NCI-H1105 (cell line): Measurements from ENCODE around the gene SLC35E2B.
"Not testable (repeated sequence)": the region's sequence is repeated elsewhere in the genome, so short reads cannot be mapped to it uniquely, and the experiment has no call there.

Experiments used
- DNase-seq: peaks from one replicate; lab custom pipeline; 2025; lab: John Stamatoyannopoulos, UW

SLC35E2B gene

GRCh38 chr1:1639368-1639767 lies 53.2 kb downstream of the SLC35E2B start:
- not testable (repeated sequence) for DNase-seq

GRCh38 chr1:1638528-1638927 lies 54.1 kb downstream of the SLC35E2B start:
- not testable (repeated sequence) for DNase-seq

GRCh38 chr1:1637479-1637875 lies 55.1 kb downstream of the SLC35E2B start:
- DNase-seq = not testable (repeated sequence)

- DNase-seq = not testable (repeated sequence)
Measured at GRCh38 chr1:1636621-1637478, 55.7 kb downstream of the SLC35E2B start.

- DNase-seq = not testable (repeated sequence)
Measured at GRCh38 chr1:1634613-1635012, 58.0 kb downstream of the SLC35E2B start.

GRCh38 chr1:1633409-1633808 lies 59.2 kb downstream of the SLC35E2B start:
- DNase-seq = not testable (repeated sequence)

GRCh38 chr1:1631782-1632420 lies 60.7 kb downstream of the SLC35E2B start, which contains the start of gene MMP23B:
Gene MMP23B, plus strand, starts transcription at chr1:1632173. Its CDS starts 46 bp downstream, at chr1:1632219.
- no peak for DNase-seq

GRCh38 chr1:1630965-1631781 lies 61.4 kb downstream of the SLC35E2B start:
- DNase-seq = no peak

- peak; percentile 60 for DNase-seq
Measured at GRCh38 chr1:1630191-1630964, 62.2 kb downstream of the SLC35E2B start.

GRCh38 chr1:1629430-1630190 lies 63.0 kb downstream of the SLC35E2B start:
- DNase-seq = no peak

- no peak for DNase-seq
Measured at GRCh38 chr1:1628754-1629429, 63.7 kb downstream of the SLC35E2B start.

- DNase-seq = no peak
Measured at GRCh38 chr1:1627829-1628753, 64.5 kb downstream of the SLC35E2B start.

- DNase-seq = no peak
Measured at GRCh38 chr1:1627261-1627828, 65.2 kb downstream of the SLC35E2B start.

- DNase-seq = no peak
Measured at GRCh38 chr1:1626207-1627141, 66.1 kb downstream of the SLC35E2B start.

GRCh38 chr1:1625824-1626206 lies 66.8 kb downstream of the SLC35E2B start:
- no peak for DNase-seq

- no peak for DNase-seq
Measured at GRCh38 chr1:1625404-1625775, 67.2 kb downstream of the SLC35E2B start.
